GM13977 (cell line): ENCODE data around the gene HRCT1.
"Not testable (repeated sequence)": the region's sequence is repeated elsewhere in the genome, so short reads cannot be mapped to it uniquely, and the experiment has no call there.

ENCODE experiments used
- DNase-seq: peaks from one replicate; pipeline ENCODE4 v3.0.0; 2012; ENCODE audit warnings: low spot score
- CTCF ChIP-seq: IDR thresholded peaks from 2 replicates; pipeline ENCODE4 v1.5.1; 2012; ENCODE audit warnings: mild to moderate bottlenecking, control low read depth; ENCODE audit not compliant: insufficient read depth; ENCODE audit errors: extremely low read depth, missing control alignments
- in situ Hi-C: fragments of 300-500 bp; cut with MboI; formaldehyde crosslinking; loops from one replicate; pipeline ENCODE4 v1.12.0; 2022; ENCODE audit warnings: low sequenced_read_pairs, low pct_unique_long_range_greater_than_20kb, mixed read lengths, inconsistent platforms; ENCODE audit not compliant: unreplicated experiment

Gene HRCT1

GRCh38 chr9:35891646-35892045, 14.4 kb upstream of the HRCT1 start:
- in situ Hi-C loops = no loop called here
- TF ChIP-seq CTCF = no peak
- DNase-seq = no peak

GRCh38 chr9:35892051-35892450, 14.0 kb upstream of the HRCT1 start:
- in situ Hi-C loops = no loop called here
- TF ChIP-seq CTCF = no peak
- no peak for DNase-seq

GRCh38 chr9:35896570-35896969, 9.4 kb upstream of the HRCT1 start:
- in situ Hi-C loops = no loop called here
- TF ChIP-seq CTCF = no peak
- no peak for DNase-seq

GRCh38 chr9:35897376-35898099, 8.5 kb upstream of the HRCT1 start:
- DNase-seq, in situ Hi-C loops: not testable (repeated sequence)

- no peak for TF ChIP-seq CTCF
Measured at GRCh38 chr9:35898337-35898736, 7.7 kb upstream of the HRCT1 start.

GRCh38 chr9:35899021-35899420, 7.0 kb upstream of the HRCT1 start:
- TF ChIP-seq CTCF = no peak
- DNase-seq = no peak
- in situ Hi-C loops = no loop called here

More at GRCh38 chr9:35898337-35898736, 7.7 kb upstream of the HRCT1 start:
- DNase-seq = no peak
- in situ Hi-C loops = no loop called here

GRCh38 chr9:35903049-35903448, 3.0 kb upstream of the HRCT1 start:
- in situ Hi-C loops = no loop called here
- peak; percentile 79 for TF ChIP-seq CTCF
- DNase-seq = peak; percentile 73
